GM21737 (cell line): Measurements from ENCODE around the gene CDNF.
"Not testable (repeated sequence)": the region's sequence is repeated elsewhere in the genome, so short reads cannot be mapped to it uniquely, and the experiment has no call there.

Experiments
- ATAC-seq: cut with Tn5 transposase; IDR thresholded peaks from one replicate; pipeline ENCODE4 v1.9.1; 2021; ENCODE audit warnings: mild to moderate bottlenecking, moderate library complexity; ENCODE audit not compliant: unreplicated experiment

CDNF gene

GRCh38 chr10:14837757-14838581, at the start of gene CDNF, which contains the start of the genes HSPA14 and MSANTD7:
Gene CDNF (minus strand): TSS chr10:14838037. CDS start chr10:14837946, 91 bp downstream.
Gene HSPA14 (plus strand): TSS chr10:14838306. CDS start chr10:14838403, 97 bp downstream.
Gene MSANTD7 (plus strand): TSS chr10:14838306. CDS start chr10:14842285, 3,979 bp downstream.
- ATAC-seq = peak; percentile 89

- ATAC-seq = no peak
Measured at GRCh38 chr10:14884082-14884481, 46.2 kb upstream of the CDNF start.

- no peak for ATAC-seq
Measured at GRCh38 chr10:14880229-14880628, 42.4 kb upstream of the CDNF start.

- no peak for ATAC-seq
Measured at GRCh38 chr10:14879928-14880193, 42.0 kb upstream of the CDNF start.

- ATAC-seq = peak; percentile 2
Measured at GRCh38 chr10:14879124-14879927, 41.5 kb upstream of the CDNF start.

GRCh38 chr10:14878266-14879123, 40.7 kb upstream of the CDNF start, which contains the start of gene SUV39H2:
Gene SUV39H2 (plus strand): TSS chr10:14878866. CDS start chr10:14878889, 23 bp downstream.
- ATAC-seq = peak; percentile 91

- no peak for ATAC-seq
Measured at GRCh38 chr10:14876764-14877163, 38.9 kb upstream of the CDNF start.

GRCh38 chr10:14875941-14876340, 38.1 kb upstream of the CDNF start:
- ATAC-seq = no peak

- no peak for ATAC-seq
Measured at GRCh38 chr10:14873090-14873760, 35.4 kb upstream of the CDNF start.

GRCh38 chr10:14864871-14865270, 27.0 kb upstream of the CDNF start:
- not testable (repeated sequence) for ATAC-seq

- not testable (repeated sequence) for ATAC-seq
Measured at GRCh38 chr10:14864466-14864865, 26.6 kb upstream of the CDNF start.

GRCh38 chr10:14860791-14861190, 23.0 kb upstream of the CDNF start:
- ATAC-seq = no peak

GRCh38 chr10:14859775-14860174, 21.9 kb upstream of the CDNF start:
- ATAC-seq = no peak

- no peak for ATAC-seq
Measured at GRCh38 chr10:14859043-14859442, 21.2 kb upstream of the CDNF start.

GRCh38 chr10:14858338-14858960, 20.6 kb upstream of the CDNF start:
- ATAC-seq = no peak

GRCh38 chr10:14855453-14855852, 17.6 kb upstream of the CDNF start:
- ATAC-seq = no peak

- ATAC-seq = no peak
Measured at GRCh38 chr10:14852236-14852635, 14.4 kb upstream of the CDNF start.

GRCh38 chr10:14844948-14845347, 7.1 kb upstream of the CDNF start:
- no peak for ATAC-seq

- no peak for ATAC-seq
Measured at GRCh38 chr10:14843327-14843988, 5.6 kb upstream of the CDNF start.
